Activated T-cell treated with anti-CD3 and anti-CD28 coated beads, Interleukin-2, amount 50 U/mL, for 4 hours (primary cell): ENCODE measurements around the gene SCFD2. TPM values are rescaled to one million over a fixed set of nuclear protein-coding genes. Genes with fewer than 3 reads are reported as not detected.

Source experiments
- ATAC-seq, 2 donors: fragments of 200-7000 bp; cut with Tn5 transposase; one replicate each; pipeline ENCODE4 v1.10.0; 2021
- DNase-seq: peaks from one replicate; pipeline ENCODE4 v3.0.0-alpha.2; 2020
- H3K27me3 Mint-ChIP-seq: one replicate; pipeline ENCODE4 v1.8.0; 2021; ENCODE audit warnings: low read depth, mixed read lengths
- H3K36me3 Mint-ChIP-seq: one replicate; pipeline ENCODE4 v1.8.0; 2022; ENCODE audit warnings: mixed read lengths; ENCODE audit not compliant: insufficient read depth
- H3K4me1 Mint-ChIP-seq: one replicate; pipeline ENCODE4 v1.8.0; 2021; ENCODE audit warnings: low read depth, mixed read lengths
- H3K4me3 Mint-ChIP-seq: one replicate; pipeline ENCODE4 v1.8.0; 2021; ENCODE audit warnings: mild to moderate bottlenecking, moderate library complexity, mixed read lengths
- H3K9me3 Mint-ChIP-seq: one replicate; pipeline ENCODE4 v1.8.0; 2021; ENCODE audit warnings: mixed read lengths
- total RNA-seq, 3 donors: library from RNA; stranded (reverse); gene quantifications; one replicate each; pipeline ENCODE4 v1.2.1, GENCODE V29; 2021

Gene SCFD2
- total RNA-seq, 3 donors from 2014 or later, result 45.0 to 48.9 (median 46.9) TPM

- H3K4me1 Mint-ChIP-seq, result no peaks in the 10 kb centered on the region
- no peak for DNase-seq
- no peaks in the 10 kb centered on the region for H3K36me3 Mint-ChIP-seq
- no peaks in the 10 kb centered on the region for H3K27me3 Mint-ChIP-seq
- no peak for ATAC-seq
- no peak overlapping the region for H3K4me3 Mint-ChIP-seq
- H3K9me3 Mint-ChIP-seq, result no peaks in the 10 kb centered on the region
Measured at GRCh38 chr4:53019485-53020382, 346.1 kb downstream of the SCFD2 start.

DNA sequence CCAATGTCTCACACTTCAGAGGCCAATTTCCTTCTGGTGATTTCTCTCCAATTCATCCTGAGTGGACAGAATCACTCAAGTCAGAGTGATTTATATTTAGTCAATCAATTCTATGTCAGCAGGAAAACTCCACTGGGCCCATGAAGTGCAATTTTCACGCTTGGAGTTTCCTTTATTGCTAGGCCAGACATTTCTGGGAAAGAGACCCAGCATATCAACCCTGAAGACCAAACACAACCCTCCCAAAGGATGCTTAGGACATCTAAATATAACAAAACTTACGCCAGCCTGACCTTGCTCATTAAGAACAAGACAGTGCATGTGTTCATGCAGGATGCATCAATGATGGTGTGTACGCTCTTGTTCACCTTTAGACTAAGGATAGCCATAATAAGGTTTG is 347.4 kb downstream of the SCFD2 start:
- Mint-ChIP-seq H3K4me3 (no peak overlapping the region), H3K9me3 (no peaks in the 10 kb centered on the region), H3K4me1 (peaks cover 7% of the 10 kb centered on the region), H3K36me3 (no peaks in the 10 kb centered on the region), H3K27me3 (no peaks in the 10 kb centered on the region)
- no peak for ATAC-seq
- DNase-seq, result no peak

GRCh38 chr4:53016099-53016820 is 349.6 kb downstream of the SCFD2 start:
- no peaks in the 10 kb centered on the region for H3K9me3 Mint-ChIP-seq
- H3K4me3 Mint-ChIP-seq, result no peak overlapping the region
- ATAC-seq (no peak), DNase-seq (no peak)
- peaks cover under 1% of the 10 kb centered on the region for H3K36me3 Mint-ChIP-seq
- H3K27me3 Mint-ChIP-seq, result no peaks in the 10 kb centered on the region
- peaks cover 29% of the 10 kb centered on the region for H3K4me1 Mint-ChIP-seq

DNA sequence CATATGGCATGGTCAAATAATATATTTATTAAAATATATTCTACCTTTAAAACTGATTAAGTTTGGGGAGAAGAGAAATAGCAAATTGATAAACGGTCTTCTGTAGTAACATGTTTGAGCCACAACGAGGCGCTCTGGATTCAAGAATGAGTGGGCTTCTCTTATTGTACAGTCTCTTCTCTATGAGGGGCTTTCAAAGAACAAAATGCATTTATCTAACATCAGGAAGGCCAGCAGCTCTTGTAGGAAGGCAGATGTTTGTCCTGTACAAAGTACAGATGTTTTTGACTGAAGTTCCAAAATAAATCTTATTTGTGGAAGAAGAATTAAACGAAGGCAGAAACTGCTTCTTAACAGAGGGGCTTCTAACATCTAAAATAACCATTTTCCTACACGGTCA is 350.2 kb downstream of the SCFD2 start:
- ATAC-seq (no peak), DNase-seq (no peak)
- no peak overlapping the region for H3K4me3 Mint-ChIP-seq
- peaks cover 3% of the 10 kb centered on the region for H3K36me3 Mint-ChIP-seq
- H3K4me1 Mint-ChIP-seq, result peaks cover 33% of the 10 kb centered on the region
- no peaks in the 10 kb centered on the region for H3K9me3 Mint-ChIP-seq
- no peaks in the 10 kb centered on the region for H3K27me3 Mint-ChIP-seq

DNA sequence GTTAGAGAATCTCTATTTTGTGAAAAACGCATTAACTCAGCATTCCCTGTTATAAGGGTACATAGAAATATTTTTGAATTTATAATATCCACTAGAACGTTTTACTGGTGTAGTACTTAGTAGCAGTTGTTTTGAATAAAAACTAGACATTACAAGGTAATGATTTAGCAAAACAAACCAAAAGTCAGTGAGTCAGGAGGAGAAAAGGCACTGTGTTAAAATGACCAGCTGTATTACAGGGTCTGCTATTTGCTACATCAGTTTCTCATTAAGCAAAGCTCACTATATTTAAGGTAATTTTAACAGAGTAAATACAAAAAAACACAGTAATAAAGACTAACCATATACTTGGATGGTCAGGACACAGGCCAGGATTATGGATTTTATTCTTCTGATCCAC is 351.0 kb downstream of the SCFD2 start:
- H3K4me3 Mint-ChIP-seq, result no peak overlapping the region
- no peaks in the 10 kb centered on the region for H3K27me3 Mint-ChIP-seq
- H3K36me3 Mint-ChIP-seq, result peaks cover 3% of the 10 kb centered on the region
- no peak for ATAC-seq
- peaks cover 37% of the 10 kb centered on the region for H3K4me1 Mint-ChIP-seq
- no peaks in the 10 kb centered on the region for H3K9me3 Mint-ChIP-seq
- no peak for DNase-seq

- Mint-ChIP-seq H3K36me3 (peaks cover 6% of the 10 kb centered on the region), H3K9me3 (no peaks in the 10 kb centered on the region), H3K4me3 (no peak overlapping the region), H3K4me1 (peaks cover 38% of the 10 kb centered on the region), H3K27me3 (no peaks in the 10 kb centered on the region)
- no peak for ATAC-seq
- no peak for DNase-seq
Measured at GRCh38 chr4:53013873-53014775, 351.7 kb downstream of the SCFD2 start.

DNA sequence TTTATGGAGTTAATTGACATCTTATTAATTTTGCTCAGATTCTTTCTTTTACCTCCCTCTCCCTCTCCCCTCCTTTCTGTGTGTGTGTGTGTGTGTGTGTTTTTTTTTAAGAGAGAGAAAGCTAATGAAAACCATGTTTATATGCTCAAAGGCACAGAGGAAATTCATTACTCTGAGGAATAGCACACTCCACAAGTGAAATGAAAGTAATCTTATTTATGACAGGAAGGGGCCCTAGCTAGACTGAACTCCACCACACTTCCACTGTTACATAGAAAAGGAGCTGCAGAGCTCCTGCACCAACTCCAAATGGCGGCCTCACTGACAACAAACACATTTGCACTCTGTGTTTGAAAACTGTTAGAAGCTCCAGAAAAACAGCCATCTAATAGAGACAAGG is 353.1 kb downstream of the SCFD2 start:
- no peaks in the 10 kb centered on the region for H3K27me3 Mint-ChIP-seq
- DNase-seq (no peak), ATAC-seq (peak in 1 of 2 donors; percentile 60)
- H3K4me1 Mint-ChIP-seq, result peaks cover 38% of the 10 kb centered on the region
- H3K4me3 Mint-ChIP-seq, result peak overlapping the region; percentile 52
- no peaks in the 10 kb centered on the region for H3K9me3 Mint-ChIP-seq
- H3K36me3 Mint-ChIP-seq, result peaks cover 9% of the 10 kb centered on the region

DNA sequence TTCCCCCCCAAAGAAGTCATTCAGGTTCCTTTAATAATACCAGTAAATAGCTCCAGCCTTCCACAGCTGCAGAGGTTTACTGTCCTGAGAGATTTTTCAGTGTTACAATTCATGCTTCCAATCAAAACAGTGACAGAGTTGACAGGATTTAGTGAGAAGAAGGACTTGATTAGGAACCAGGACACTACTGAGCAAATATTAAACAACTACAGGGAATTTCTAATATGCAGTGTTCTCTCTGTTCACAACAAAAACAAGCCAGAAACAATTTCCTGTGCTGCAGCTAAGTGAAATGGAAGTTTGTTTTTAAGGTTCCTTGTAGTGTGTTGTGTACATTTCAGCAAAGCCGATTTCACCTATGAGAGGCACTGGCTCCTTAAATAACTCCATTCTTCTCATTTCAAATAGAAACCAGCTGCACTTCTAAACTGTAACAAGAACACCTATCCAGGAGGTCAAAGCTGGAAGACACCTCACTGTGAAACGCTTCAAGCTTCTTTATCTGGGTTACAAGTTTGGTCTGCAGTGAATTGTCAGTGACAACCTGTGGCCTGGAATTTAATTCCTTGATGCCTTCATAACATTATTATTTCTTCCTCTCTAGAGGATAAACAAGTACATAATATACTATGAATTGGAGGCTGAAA is 354.5 kb downstream of the SCFD2 start:
- no peaks in the 10 kb centered on the region for H3K9me3 Mint-ChIP-seq
- no peak for DNase-seq
- peaks cover 38% of the 10 kb centered on the region for H3K4me1 Mint-ChIP-seq
- ATAC-seq, result no peak
- peaks cover 10% of the 10 kb centered on the region for H3K36me3 Mint-ChIP-seq
- no peak overlapping the region for H3K4me3 Mint-ChIP-seq
- no peaks in the 10 kb centered on the region for H3K27me3 Mint-ChIP-seq

- Mint-ChIP-seq H3K36me3 (peaks cover 10% of the 10 kb centered on the region), H3K4me1 (peaks cover 38% of the 10 kb centered on the region)
Measured at GRCh38 chr4:53010318-53010717, 355.5 kb downstream of the SCFD2 start.

GRCh38 chr4:53009824-53010223 is 356.0 kb downstream of the SCFD2 start:
- H3K36me3 Mint-ChIP-seq, result peaks cover 10% of the 10 kb centered on the region
- no peaks in the 10 kb centered on the region for H3K9me3 Mint-ChIP-seq
- H3K4me1 Mint-ChIP-seq, result peaks cover 38% of the 10 kb centered on the region
- ATAC-seq, result no peak
- no peak overlapping the region for H3K4me3 Mint-ChIP-seq
- H3K27me3 Mint-ChIP-seq, result no peaks in the 10 kb centered on the region
- no peak for DNase-seq

More at GRCh38 chr4:53010318-53010717, 355.5 kb downstream of the SCFD2 start:
- Mint-ChIP-seq H3K4me3 (no peak overlapping the region), H3K27me3 (no peaks in the 10 kb centered on the region), H3K9me3 (no peaks in the 10 kb centered on the region)
- ATAC-seq (no peak), DNase-seq (no peak)

GRCh38 chr4:53007024-53007423 is 358.8 kb downstream of the SCFD2 start:
- ATAC-seq, result no peak
- no peaks in the 10 kb centered on the region for H3K9me3 Mint-ChIP-seq
- no peaks in the 10 kb centered on the region for H3K27me3 Mint-ChIP-seq

GRCh38 chr4:53005808-53006207 is 360.1 kb downstream of the SCFD2 start:
- no peaks in the 10 kb centered on the region for H3K27me3 Mint-ChIP-seq
- H3K36me3 Mint-ChIP-seq, result peaks cover 7% of the 10 kb centered on the region
- peaks cover 5% of the 10 kb centered on the region for H3K4me1 Mint-ChIP-seq
- DNase-seq (no peak), ATAC-seq (no peak)
- no peaks in the 10 kb centered on the region for H3K9me3 Mint-ChIP-seq
- no peak overlapping the region for H3K4me3 Mint-ChIP-seq

More at GRCh38 chr4:53007024-53007423, 358.8 kb downstream of the SCFD2 start:
- DNase-seq, result no peak
- peaks cover 10% of the 10 kb centered on the region for H3K36me3 Mint-ChIP-seq
- no peak overlapping the region for H3K4me3 Mint-ChIP-seq
- H3K4me1 Mint-ChIP-seq, result peaks cover 16% of the 10 kb centered on the region

GRCh38 chr4:53005149-53005546 is 360.7 kb downstream of the SCFD2 start:
- Mint-ChIP-seq H3K36me3 (peaks cover 7% of the 10 kb centered on the region), H3K4me3 (no peak overlapping the region), H3K4me1 (peaks cover 4% of the 10 kb centered on the region), H3K9me3 (no peaks in the 10 kb centered on the region), H3K27me3 (no peaks in the 10 kb centered on the region)
- ATAC-seq (no peak), DNase-seq (no peak)
